ENCODE measurements around the gene SORCS3. TPM values are rescaled to one million over a fixed set of nuclear protein-coding genes. Genes with fewer than 3 reads are reported as not detected.

SORCS3 gene
- polyA plus RNA-seq, 1 donor (not counting 4 experiments of a cell fraction or from before 2014, with no cell fraction given), result not detected

DNA sequence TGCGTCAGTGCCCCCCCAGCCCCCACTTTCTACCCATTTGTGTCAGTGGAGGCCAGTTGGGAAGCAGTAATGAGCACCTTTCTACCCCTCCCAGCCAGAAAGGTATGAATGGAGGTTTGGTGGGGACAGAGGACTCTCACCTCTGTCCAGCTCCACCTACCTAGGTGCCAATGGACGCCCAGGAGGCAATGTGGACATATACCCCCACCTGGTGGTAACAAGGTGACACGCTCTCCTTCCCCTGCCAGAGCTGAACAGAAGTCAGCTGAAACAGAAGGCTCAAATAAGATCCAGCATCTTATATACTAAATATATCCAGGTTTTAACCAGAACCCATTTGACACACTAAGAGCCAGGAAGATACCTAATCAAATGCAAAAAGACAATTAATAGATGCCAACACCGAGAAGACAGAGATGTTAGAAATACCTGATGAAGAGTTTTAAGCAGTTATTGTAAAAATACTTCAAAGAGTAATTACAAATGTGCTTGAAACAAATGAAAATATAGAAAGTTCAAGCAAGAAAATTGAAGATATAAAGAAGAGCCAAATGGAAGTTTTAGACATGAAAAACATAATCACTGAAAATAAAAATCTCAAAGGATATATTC, 18.4 kb upstream of the SORCS3 start:
- peak; percentile 74 for FAIRE-seq
- no peaks in the 10 kb centered on the region for H4K20me1 ChIP-seq (ENCODE audit: control insufficient read depth, extremely low read depth, insufficient read depth, low read length)
- peak; percentile 13 for DNase-seq (ENCODE audit: low read depth, low spot score)
- H3K27ac ChIP-seq (ENCODE audit: control insufficient read depth, insufficient read depth, low read length), result no peak overlapping the region
- no peaks in the 10 kb centered on the region for H3K36me3 ChIP-seq (ENCODE audit: control insufficient read depth in 2 of 2, extremely low read depth in 1 of 2, insufficient read depth in 2 of 2, low read length in 2 of 2)
- H3K79me2 ChIP-seq (ENCODE audit: control insufficient read depth, insufficient read depth, low read length), result no peaks in the 10 kb centered on the region
- H3K27me3 ChIP-seq (ENCODE audit: control insufficient read depth, extremely low read depth, insufficient read depth, low read length), result peaks cover 3% of the 10 kb centered on the region
- H2AFZ ChIP-seq (ENCODE audit: control insufficient read depth, low read length), result no peak overlapping the region
- H3K9me1 ChIP-seq (ENCODE audit: control insufficient read depth, extremely low read depth, insufficient read depth, low read length), result no peaks in the 10 kb centered on the region
- no peaks in the 10 kb centered on the region for H3K4me1 ChIP-seq (ENCODE audit: control insufficient read depth, extremely low read depth, insufficient read depth, low read length)
- H3K9ac ChIP-seq (ENCODE audit: control insufficient read depth, extremely low read depth, insufficient read depth, low read length), result no peak overlapping the region
- TF ChIP-seq CTCF (optimal IDR thresholded peaks at IDR 0.05 in 1 of 3, IDR thresholded peaks at IDR 0.05 in 1 of 3, conservative IDR thresholded peaks at IDR 0.05 in 1 of 3; ENCODE audit: extremely low read depth in 1 of 3, insufficient read depth in 2 of 3, low read length in 3 of 3) (peak; percentile 80 to 97 (median 87)), EZH2 (IDR thresholded peaks at IDR 0.05; ENCODE audit: low read length) (no peak)
- H3K4me2 ChIP-seq (ENCODE audit: control insufficient read depth, extremely low read depth, insufficient read depth, low read depth, low read length), result no peak overlapping the region
- dilution Hi-C loops (cut with MboI; ENCODE audit: extremely low pct_ligation_motif_present, low sequenced_read_pairs), result no loop called here
- no peak overlapping the region for H3K4me3 ChIP-seq (ENCODE audit: control insufficient read depth in 2 of 3, extremely low read depth in 1 of 3, insufficient read depth in 2 of 3, low read depth in 1 of 3, low read length in 3 of 3)
- no peaks in the 10 kb centered on the region for H3K9me3 ChIP-seq (ENCODE audit: control insufficient read depth, low read depth, low read length)

- FAIRE-seq (no peak), DNase-seq (ENCODE audit: low read depth, low spot score) (no peak)
Observed at GRCh38 chr10:104630731-104631130, 10.4 kb upstream of the SORCS3 start.

More at GRCh38 chr10:104630731-104631130, 10.4 kb upstream of the SORCS3 start:
- TF ChIP-seq EZH2 (IDR thresholded peaks at IDR 0.05; ENCODE audit: low read length) (no peak), CTCF (optimal IDR thresholded peaks at IDR 0.05 in 1 of 3, IDR thresholded peaks at IDR 0.05 in 1 of 3, conservative IDR thresholded peaks at IDR 0.05 in 1 of 3; ENCODE audit: extremely low read depth in 1 of 3, insufficient read depth in 2 of 3, low read length in 3 of 3) (no peak)
- H3K36me3 ChIP-seq (ENCODE audit: control insufficient read depth in 2 of 2, extremely low read depth in 1 of 2, insufficient read depth in 2 of 2, low read length in 2 of 2), result no peaks in the 10 kb centered on the region
- H2AFZ ChIP-seq (ENCODE audit: control insufficient read depth, low read length), result no peak overlapping the region
- H3K4me3 ChIP-seq (ENCODE audit: control insufficient read depth in 2 of 3, extremely low read depth in 1 of 3, insufficient read depth in 2 of 3, low read depth in 1 of 3, low read length in 3 of 3), result no peak overlapping the region
- no peaks in the 10 kb centered on the region for H3K9me1 ChIP-seq (ENCODE audit: control insufficient read depth, extremely low read depth, insufficient read depth, low read length)
- no peak overlapping the region for H3K4me2 ChIP-seq (ENCODE audit: control insufficient read depth, extremely low read depth, insufficient read depth, low read depth, low read length)
- H3K9ac ChIP-seq (ENCODE audit: control insufficient read depth, extremely low read depth, insufficient read depth, low read length), result no peak overlapping the region
- dilution Hi-C loops (cut with MboI; ENCODE audit: extremely low pct_ligation_motif_present, low sequenced_read_pairs), result no loop called here
- no peaks in the 10 kb centered on the region for H3K79me2 ChIP-seq (ENCODE audit: control insufficient read depth, insufficient read depth, low read length)
- no peaks in the 10 kb centered on the region for H3K9me3 ChIP-seq (ENCODE audit: control insufficient read depth, low read depth, low read length)
- H3K27me3 ChIP-seq (ENCODE audit: control insufficient read depth, extremely low read depth, insufficient read depth, low read length), result peaks cover 3% of the 10 kb centered on the region
- H4K20me1 ChIP-seq (ENCODE audit: control insufficient read depth, extremely low read depth, insufficient read depth, low read length), result no peaks in the 10 kb centered on the region
- no peaks in the 10 kb centered on the region for H3K4me1 ChIP-seq (ENCODE audit: control insufficient read depth, extremely low read depth, insufficient read depth, low read length)
- no peak overlapping the region for H3K27ac ChIP-seq (ENCODE audit: control insufficient read depth, insufficient read depth, low read length)
